ENCODE measurements around the gene GLO1. TPM values are rescaled to one million over a fixed set of nuclear protein-coding genes. Genes with fewer than 3 reads are reported as not detected.

Gene GLO1
- total RNA-seq, 1 donor = 150 TPM

DNA sequence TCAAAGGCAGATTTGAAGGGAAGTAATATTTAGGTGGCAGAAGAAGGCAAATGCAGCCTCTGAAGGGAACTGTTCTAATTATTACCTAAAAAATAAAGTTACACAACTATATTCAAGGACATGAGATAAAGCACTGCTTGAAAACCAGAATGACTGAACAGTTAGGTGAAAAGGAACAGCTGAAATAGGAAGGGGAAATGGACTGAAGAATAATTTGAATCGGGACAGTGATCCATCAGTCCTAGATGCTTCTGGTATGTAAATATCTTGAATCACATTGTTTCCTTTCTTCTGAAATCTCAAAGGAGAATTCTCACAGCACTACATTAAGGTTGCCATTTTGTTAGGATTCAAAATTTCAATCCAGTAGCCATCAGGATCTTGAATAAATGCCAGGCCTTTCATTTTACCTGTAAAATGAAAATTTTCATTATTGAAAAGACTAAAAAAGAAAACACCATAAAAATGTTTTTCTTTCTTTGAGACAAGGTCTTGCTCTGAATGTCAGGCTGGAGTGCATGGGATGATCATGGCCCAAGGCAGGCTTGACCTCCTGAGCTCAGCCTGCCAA is 25.9 kb downstream of the GLO1 start:
- TF ChIP-seq, protein P1, sequence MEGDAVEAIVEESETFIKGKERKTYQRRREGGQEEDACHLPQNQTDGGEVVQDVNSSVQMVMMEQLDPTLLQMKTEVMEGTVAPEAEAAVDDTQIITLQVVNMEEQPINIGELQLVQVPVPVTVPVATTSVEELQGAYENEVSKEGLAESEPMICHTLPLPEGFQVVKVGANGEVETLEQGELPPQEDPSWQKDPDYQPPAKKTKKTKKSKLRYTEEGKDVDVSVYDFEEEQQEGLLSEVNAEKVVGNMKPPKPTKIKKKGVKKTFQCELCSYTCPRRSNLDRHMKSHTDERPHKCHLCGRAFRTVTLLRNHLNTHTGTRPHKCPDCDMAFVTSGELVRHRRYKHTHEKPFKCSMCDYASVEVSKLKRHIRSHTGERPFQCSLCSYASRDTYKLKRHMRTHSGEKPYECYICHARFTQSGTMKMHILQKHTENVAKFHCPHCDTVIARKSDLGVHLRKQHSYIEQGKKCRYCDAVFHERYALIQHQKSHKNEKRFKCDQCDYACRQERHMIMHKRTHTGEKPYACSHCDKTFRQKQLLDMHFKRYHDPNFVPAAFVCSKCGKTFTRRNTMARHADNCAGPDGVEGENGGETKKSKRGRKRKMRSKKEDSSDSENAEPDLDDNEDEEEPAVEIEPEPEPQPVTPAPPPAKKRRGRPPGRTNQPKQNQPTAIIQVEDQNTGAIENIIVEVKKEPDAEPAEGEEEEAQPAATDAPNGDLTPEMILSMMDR (IDR thresholded peaks at IDR 0.05; ENCODE audit: insufficient read depth, low read length) = no peak
- DNase-seq (ENCODE audit: low read depth) = no peak
- no peak overlapping the region for H3K4me3 ChIP-seq (ENCODE audit: low read depth, low read length)

DNA sequence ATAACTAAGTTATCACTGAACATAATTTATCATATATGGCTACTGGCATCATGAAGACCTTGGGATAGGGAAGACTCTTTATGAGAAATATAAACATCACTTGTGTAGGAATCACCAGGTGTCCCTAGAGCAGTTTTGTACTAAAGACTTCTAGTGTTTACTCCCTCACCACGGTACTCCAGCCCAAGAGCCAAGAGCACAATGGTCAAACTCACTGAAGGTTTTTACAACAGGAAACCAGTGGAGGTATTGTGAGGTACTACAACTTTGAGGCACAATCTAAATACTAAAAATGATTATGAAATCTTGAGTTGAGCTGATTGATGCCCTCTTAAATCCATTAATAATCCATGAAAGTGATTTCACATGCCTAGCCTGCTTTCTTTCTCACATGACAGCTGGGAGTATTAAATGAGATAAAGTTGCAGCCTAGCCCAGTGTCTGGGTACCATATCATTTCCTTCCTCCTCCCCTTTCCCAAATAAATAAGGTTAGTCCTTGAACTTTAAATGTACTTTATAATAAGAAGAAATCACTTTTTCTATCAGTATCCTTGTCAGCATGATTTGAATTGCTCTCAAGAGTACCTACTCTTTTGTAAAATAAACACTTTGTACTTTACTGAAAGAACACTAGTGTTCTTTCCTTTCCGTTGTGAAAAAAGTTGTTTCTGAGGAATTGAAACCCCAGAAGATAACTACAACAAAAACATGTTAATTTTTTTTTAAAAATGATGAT is 26.5 kb downstream of the GLO1 start:
- no peak overlapping the region for H3K4me3 ChIP-seq (ENCODE audit: low read depth, low read length)
- no peak for DNase-seq (ENCODE audit: low read depth)
- TF ChIP-seq, protein P1 (IDR thresholded peaks at IDR 0.05; ENCODE audit: insufficient read depth, low read length) = no peak

DNA sequence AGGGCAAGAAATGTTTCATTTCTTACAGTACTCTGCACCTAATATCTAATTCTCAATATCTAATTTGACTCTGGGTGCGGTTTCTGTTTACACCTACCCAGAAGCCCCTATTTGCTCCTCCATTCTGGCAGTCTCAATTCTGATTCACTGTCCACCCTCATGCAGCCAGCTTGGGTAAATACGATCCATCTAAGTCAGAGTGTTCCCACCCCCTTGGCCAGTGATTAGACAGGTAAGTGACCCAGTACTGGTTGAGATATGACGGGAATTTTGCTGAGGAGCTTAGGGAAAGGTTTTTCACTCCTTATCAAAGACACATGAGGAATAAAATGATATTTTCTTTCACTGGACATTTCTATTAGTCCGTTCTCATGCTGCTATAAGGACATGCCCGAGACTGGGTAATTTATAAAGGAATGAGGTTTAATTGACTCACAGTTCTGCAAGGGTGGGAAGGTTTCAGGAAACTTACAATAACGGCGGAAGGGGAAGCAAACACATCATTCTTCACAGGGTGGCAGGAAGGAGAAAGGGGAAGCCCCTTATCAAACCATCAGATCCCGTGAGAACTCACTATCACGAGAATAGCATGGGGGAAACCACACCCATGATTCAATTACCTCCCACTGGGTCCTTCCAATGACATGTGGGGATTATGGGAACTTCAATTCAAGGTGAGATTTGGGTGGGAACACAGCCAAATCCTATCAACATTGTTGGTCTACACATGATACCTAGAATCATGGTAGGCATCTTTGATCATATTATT is 29.4 kb downstream of the GLO1 start:
- TF ChIP-seq, protein P1 (IDR thresholded peaks at IDR 0.05; ENCODE audit: insufficient read depth, low read length) = no peak

DNA sequence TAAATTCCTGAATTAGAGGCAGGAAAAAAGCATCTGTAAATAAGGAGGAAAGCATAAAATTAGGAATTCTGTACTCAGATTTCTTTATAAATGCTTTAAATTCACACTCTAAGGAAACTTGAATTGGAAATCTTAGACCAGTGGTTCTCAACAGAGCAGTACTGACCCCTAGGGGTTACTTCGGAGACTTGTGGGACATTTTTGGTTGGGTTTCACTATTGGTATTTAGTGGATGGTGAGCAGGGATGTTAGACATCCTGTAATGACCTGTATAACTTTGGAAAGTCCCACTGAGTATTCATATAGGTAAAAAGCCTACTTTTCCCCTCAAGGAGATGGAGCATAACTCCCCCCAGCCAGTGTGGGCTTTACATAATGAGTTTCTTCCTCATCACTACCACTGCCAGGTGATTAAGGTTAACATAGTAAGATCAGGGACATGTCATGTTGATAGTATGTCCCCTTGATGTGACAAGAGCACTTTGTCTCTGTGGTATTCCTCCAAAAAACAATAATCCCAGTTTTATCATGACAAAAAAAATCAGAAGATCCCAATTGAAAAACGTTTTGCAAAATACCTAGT is 31.0 kb downstream of the GLO1 start:
- DNase-seq (ENCODE audit: low read depth) = peak; percentile 80
- TF ChIP-seq, protein P1 (IDR thresholded peaks at IDR 0.05; ENCODE audit: insufficient read depth, low read length) = peak; percentile 88
- no peak overlapping the region for H3K4me3 ChIP-seq (ENCODE audit: low read depth, low read length)

More for the DNA sequence above, 29.4 kb downstream of the GLO1 start:
- no peak overlapping the region for H3K4me3 ChIP-seq (ENCODE audit: low read depth, low read length)
- DNase-seq (ENCODE audit: low read depth) = no peak

DNA sequence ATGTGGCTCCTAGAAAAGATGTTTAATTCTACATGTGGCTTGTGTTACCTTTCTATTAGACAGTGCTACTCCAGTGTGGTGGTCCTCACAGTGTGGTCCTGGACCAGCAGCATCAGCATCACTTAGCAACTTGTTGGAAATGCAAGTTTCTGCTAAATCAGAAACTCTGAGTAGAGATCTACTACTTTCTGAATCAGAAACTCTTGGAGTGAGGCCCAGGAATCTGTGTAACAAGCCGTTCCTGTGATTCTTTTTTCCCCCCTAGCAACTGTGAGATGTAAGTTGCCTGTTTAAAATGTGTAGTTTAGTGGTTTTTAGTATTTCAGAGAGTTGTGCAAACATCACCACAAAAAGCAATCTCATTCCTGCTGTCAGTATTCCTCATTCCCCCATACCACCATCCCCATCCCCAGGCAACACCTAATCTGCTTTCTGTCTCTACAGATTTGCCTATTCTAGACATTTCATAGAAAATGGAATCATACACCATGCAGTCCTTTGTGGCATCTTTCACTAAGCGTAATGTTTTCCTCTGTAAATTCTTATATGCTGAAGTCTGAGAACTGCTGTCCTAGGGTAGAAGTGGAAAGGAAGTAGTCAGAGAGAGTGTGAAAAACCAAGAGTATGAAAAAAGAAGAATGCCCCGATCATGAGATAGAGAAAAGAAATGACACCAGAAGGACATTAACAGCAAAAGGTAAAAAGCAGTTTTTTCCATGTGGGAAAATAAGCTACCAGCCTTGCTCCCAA is 44.4 kb downstream of the GLO1 start:
- TF ChIP-seq, protein P1 (IDR thresholded peaks at IDR 0.05; ENCODE audit: insufficient read depth, low read length) = no peak

DNA sequence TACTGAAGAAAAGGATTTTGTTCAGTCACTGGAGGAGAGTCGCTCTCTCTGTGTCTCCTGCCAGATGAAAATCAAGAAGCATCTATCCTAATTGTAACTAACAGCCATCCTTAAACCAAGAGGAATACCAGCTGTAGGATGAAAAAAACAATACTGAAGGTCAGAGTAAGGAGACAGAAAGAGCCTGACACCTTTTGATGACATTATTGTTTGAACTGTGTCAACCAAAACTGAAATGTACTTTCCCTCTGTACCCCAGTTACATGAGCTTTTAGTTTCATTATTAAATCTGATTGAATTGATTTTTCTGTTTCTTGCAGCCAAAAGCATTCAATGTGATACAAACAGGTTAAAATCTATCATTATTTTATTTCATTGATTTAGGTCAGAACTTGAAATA is 46.0 kb downstream of the GLO1 start:
- TF ChIP-seq, protein P1 (IDR thresholded peaks at IDR 0.05; ENCODE audit: insufficient read depth, low read length) = no peak
- no peak for DNase-seq (ENCODE audit: low read depth)

More for the DNA sequence above, 44.4 kb downstream of the GLO1 start:
- no peak overlapping the region for H3K4me3 ChIP-seq (ENCODE audit: low read depth, low read length)
- no peak for DNase-seq (ENCODE audit: low read depth)

More for the DNA sequence above, 46.0 kb downstream of the GLO1 start:
- H3K4me3 ChIP-seq (ENCODE audit: low read depth, low read length) = no peak overlapping the region
